K562 (cell line): Measurements from ENCODE around the gene ARHGAP15.

Source experiments
- EZH2 ChIP-seq: IDR thresholded peaks from 2 replicates; pipeline ENCODE4 v1.6.1; 2012; ENCODE audit warnings: low read depth, mild to moderate bottlenecking, inconsistent platforms, low read length, borderline replicate concordance
- JUND ChIP-seq, 2 experiments: IDR thresholded peaks; 2 replicates in 1 of 2; 3 replicates in 1 of 2; pipeline ENCODE4 v1.6.1; 2011; ENCODE audit warnings: borderline replicate concordance in 2 of 2, low read depth in 2 of 2, low read length in 2 of 2, improper control_type of control experiment in 1 of 2, missing biosample characterization in 1 of 2, missing genetic modification characterization in 1 of 2, missing genetic modification reagents in 1 of 2
- NRF1 ChIP-seq, 2 experiments: fragments of 450-650 bp; IDR thresholded peaks in 1 of 2; conservative IDR thresholded peaks in 1 of 2; 2 replicates each; pipeline ENCODE4 v1.6.1; 2014; ENCODE audit warnings: mild to moderate bottlenecking in 2 of 2
- TCF7L2 ChIP-seq: fragments of 150-350 bp; IDR thresholded peaks from 2 replicates; pipeline ENCODE4 v1.6.1; 2016; ENCODE audit warnings: low read depth, mild to moderate bottlenecking, low read length, moderate library complexity
- ZFP1 ChIP-seq: fragments of 450-650 bp; formaldehyde crosslinking; IDR thresholded peaks from 2 replicates; pipeline ENCODE4 v1.4.0; 2020; ENCODE audit warnings: mild to moderate bottlenecking, mixed read lengths
- ZNF121 ChIP-seq: sonication (generic); formaldehyde crosslinking; conservative IDR thresholded peaks from 2 replicates; pipeline ENCODE4 v1.8.0; 2022; ENCODE audit warnings: missing genetic modification reagents
- ZNF24 ChIP-seq: fragments of 450-650 bp; IDR thresholded peaks from 2 replicates; pipeline ENCODE4 v1.6.1; 2016

- TF ChIP-seq EZH2 (no peak), ZNF121 (CRISPR knock-in tag) (no peak), ZFP1 (CRISPR knock-in tag) (no peak), JUND (IDR thresholded peaks at IDR 0.05; ENCODE audit: borderline replicate concordance, low read depth, low read length) (no peak), JUND (tag; IDR thresholded peaks at IDR 0.05; ENCODE audit: borderline replicate concordance, low read depth, low read length) (no peak), NRF1 (conservative IDR thresholded peaks at IDR 0.05 in 1 of 2, IDR thresholded peaks at IDR 0.05 in 1 of 2) (no peak), TCF7L2 (no peak), ZNF24 (no peak)
Measured at GRCh38 chr2:143420313-143420712, 291.1 kb downstream of the ARHGAP15 start.
